Left lung (tissue), 10 donors: ENCODE results near the gene CELF4. TPM values are rescaled to one million over a fixed set of nuclear protein-coding genes. Genes with fewer than 3 reads are reported as not detected.

Source experiments
- ATAC-seq: fragments of 200-7000 bp; cut with Tn5 transposase; one replicate; pipeline ENCODE4 v1.9.1; 2020; ENCODE audit warnings: moderate library complexity
- DNase-seq, 4 donors: peaks; one replicate each; pipeline ENCODE4 v3.0.0-alpha.2; 2013 to 2020
- H3K27ac ChIP-seq, 2 donors: fragments of 200-600 bp; sonication (generic) in 1 of 2; one replicate each; pipeline versions ENCODE4 v1.5.0 to v1.8.0; 2020 to 2021
- H3K27me3 ChIP-seq, 2 donors: fragments of 200-600 bp; sonication (generic) in 1 of 2; one replicate each; pipeline versions ENCODE4 v1.5.0 to v1.8.0; 2020 to 2021
- H3K36me3 ChIP-seq, 2 donors: fragments of 200-600 bp; sonication (generic) in 1 of 2; one replicate each; pipeline versions ENCODE4 v1.5.0 to v1.8.0; 2020 to 2021
- H3K4me1 ChIP-seq, 2 donors: fragments of 200-600 bp; one replicate each; pipeline ENCODE4 v1.8.0; 2021
- H3K4me3 ChIP-seq, 2 donors: fragments of 200-600 bp; sonication (generic) in 1 of 2; one replicate each; pipeline versions ENCODE4 v1.5.0 to v1.8.0; 2020 to 2021; ENCODE audit warnings: mild to moderate bottlenecking in 1 of 2
- H3K9me3 ChIP-seq, 2 donors: fragments of 200-600 bp; sonication (generic) in 1 of 2; one replicate each; pipeline versions ENCODE4 v1.5.0 to v1.8.0; 2020 to 2021
- CTCF ChIP-seq, 2 donors: fragments of 200-600 bp; sonication (generic) in 1 of 2; IDR thresholded peaks; one replicate each; pipeline versions ENCODE4 v1.5.0 to v1.8.0; 2021; ENCODE audit warnings: antibody characterized with exemption in 2 of 2
- intact Hi-C, 2 donors: fragments of 100-400 bp; cut with DNase I; formaldehyde crosslinking; loops; one replicate each; pipeline versions ENCODE4 v1.11.2 to v1.14.2; 2022
- polyA plus RNA-seq, 6 donors: library from polyadenylated mRNA; unstranded; fragments of 120-200 nt; gene quantifications; one replicate each; pipeline ENCODE4 v1.2.1, GENCODE V29; 2013; ENCODE audit not compliant: insufficient read length in 6 of 6
- total RNA-seq, 2 donors: library from RNA; stranded (reverse); fragmentation: NEBNext Ultra II Directional; extraction: Animal tissue kit (Norgen Biotek cat#: 25700); gene quantifications; one replicate each; pipeline ENCODE4 v1.2.1, GENCODE V29; 2021
- donor health status: DM: no; HTN: yes; CAD: no.
- donor health status: DM: no; HTN: no; CAD: no.

CELF4 gene
- total and polyA plus RNA-seq, 8 donors = 1.1 to 10.3 (median 7.4) TPM

DNA sequence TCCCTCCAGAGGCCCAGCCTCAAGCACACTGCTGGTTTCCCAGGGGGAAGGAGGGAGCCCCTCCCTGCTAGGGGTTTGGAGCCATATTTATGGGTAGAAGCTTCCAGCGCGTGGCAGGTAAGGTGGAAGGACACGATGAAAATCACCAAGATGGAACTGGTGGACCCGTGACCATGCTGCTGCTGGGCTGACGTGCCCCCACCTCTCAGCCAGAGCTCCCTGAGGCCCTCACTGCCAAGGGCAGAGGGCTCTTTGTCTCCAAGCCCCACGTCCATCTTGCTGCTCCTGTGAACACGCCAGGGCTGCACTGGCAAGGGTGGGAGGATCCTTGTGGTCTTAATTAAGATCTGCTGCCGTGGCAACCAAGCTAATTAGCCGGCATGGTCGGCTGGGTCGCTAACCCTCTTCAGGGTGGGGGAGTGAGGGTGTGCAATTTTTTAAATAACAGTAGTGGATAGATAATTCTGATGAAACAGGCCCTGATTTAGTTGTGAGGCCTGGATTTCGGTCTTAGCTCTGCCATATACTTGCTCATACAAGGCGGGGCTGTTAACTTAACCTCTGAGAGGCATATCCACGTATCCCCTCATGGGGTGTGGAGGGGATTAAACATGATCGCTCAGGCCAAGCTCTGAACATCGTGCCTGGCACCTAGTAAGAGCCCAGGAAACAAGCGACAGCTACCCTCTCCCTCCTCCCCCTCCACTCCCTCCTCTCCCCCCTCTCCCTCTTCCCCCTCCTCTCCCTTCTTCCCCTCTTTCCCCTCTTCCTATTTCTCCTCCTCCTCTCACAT lies 232.8 kb downstream of the CELF4 start:
- no peak for TF ChIP-seq CTCF (IDR thresholded peaks at IDR 0.05)
- intact Hi-C loops = no loop called here
- ATAC-seq (no peak), DNase-seq (no peak)
- Histone ChIP-seq H3K9me3 (no peaks in the 10 kb centered on the region), H3K27me3 (peaks cover 0 to 7% of the 10 kb centered on the region in 2 donors), H3K27ac (no peak overlapping the region), H3K4me1 (no peaks in the 10 kb centered on the region), H3K4me3 (no peak overlapping the region), H3K36me3 (no peaks in the 10 kb centered on the region)

DNA sequence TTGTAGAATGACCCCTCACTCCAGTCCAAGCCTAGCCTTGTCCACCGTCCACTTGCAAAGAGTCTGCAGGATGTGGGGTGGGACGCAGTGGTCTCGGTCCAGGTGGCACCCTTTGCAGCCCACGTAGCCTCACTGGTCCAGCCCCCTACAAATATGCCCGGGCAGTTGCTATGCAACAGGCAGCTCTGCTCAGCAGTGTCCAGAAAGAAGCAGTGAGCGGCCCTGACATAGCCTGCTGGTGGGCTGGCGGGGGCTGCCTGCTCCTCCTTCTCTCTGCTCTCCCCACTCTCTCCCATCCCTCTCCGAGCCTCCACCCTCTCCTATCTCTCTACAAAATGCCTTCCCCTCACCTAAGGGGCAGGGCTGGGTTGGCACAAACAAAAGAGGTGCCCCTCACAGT lies 233.4 kb downstream of the CELF4 start:
- H3K36me3 ChIP-seq = no peaks in the 10 kb centered on the region
- H3K27me3 ChIP-seq = peaks cover 0 to 7% of the 10 kb centered on the region in 2 donors
- no peaks in the 10 kb centered on the region for H3K9me3 ChIP-seq
- no peak for DNase-seq
- ATAC-seq = no peak
- H3K4me1 ChIP-seq = no peaks in the 10 kb centered on the region
- H3K4me3 ChIP-seq = no peak overlapping the region
- H3K27ac ChIP-seq = no peak overlapping the region
- intact Hi-C loops = no loop called here
- TF ChIP-seq CTCF (IDR thresholded peaks at IDR 0.05) = no peak

DNA sequence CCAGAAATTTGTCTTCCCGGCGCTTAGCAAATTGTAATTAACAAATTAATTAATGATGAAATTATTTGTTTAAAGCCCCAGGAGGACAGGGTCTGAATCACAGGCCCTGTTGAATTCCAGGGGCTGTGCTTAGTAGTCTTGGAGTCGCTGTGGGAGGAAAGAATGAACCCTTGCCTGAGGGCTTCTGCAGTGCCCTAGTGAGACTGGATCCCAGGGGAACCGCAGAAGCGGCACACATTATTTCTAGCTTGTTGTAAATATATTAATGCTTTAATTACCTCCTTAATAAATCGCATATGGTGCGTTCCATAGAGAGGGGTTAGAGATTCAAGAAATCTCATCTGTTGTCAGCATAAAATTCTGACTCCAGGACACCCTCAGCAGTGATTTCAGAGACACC lies 235.4 kb downstream of the CELF4 start:
- DNase-seq (no peak), ATAC-seq (no peak)
- Histone ChIP-seq H3K27me3 (no peaks in the 10 kb centered on the region), H3K4me3 (no peak overlapping the region), H3K27ac (no peak overlapping the region), H3K4me1 (no peaks in the 10 kb centered on the region), H3K36me3 (no peaks in the 10 kb centered on the region), H3K9me3 (no peaks in the 10 kb centered on the region)
- TF ChIP-seq CTCF (IDR thresholded peaks at IDR 0.05) = no peak
- intact Hi-C loops = no loop called here

DNA sequence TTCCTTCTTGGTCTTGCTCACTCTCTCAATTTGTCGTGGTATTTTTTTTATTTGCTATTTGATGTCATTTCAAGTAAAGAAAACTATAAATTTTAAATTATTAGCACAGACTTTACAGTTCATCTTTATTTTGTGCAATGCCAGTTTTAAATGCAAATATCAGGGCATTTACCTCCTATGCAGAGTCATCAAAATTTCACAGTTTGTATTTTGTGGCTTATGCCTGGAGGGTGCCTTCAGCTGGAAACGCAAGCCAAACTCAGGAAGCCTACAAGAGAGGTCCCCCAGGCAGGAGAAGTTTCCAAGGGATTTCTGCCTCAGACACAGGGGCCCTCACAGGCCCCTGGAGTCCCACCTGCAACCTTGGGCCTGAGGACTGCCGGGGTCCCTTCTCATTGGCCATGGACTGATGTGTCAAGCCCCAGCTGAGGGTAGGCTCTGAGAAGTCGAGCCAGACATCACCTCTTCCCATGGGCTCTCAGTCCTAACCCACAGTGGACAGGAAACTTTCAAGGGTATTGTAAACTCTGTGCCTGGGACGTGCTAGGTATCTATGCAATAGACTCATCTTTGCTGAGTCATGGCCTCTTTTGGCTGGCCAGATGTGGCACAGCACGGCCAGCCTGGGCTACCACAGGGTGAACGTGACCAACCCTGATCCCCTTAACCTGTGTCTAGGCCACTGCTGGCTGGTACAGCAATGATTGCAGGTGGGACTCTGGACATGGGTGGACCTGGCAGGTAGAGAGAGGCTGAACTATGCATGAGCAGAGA lies 236.5 kb downstream of the CELF4 start:
- Histone ChIP-seq H3K27ac (no peak overlapping the region), H3K4me1 (no peaks in the 10 kb centered on the region), H3K36me3 (no peaks in the 10 kb centered on the region), H3K27me3 (no peaks in the 10 kb centered on the region), H3K9me3 (no peaks in the 10 kb centered on the region), H3K4me3 (no peak overlapping the region)
- DNase-seq (no peak), ATAC-seq (no peak)
- intact Hi-C loops = no loop called here
- no peak for TF ChIP-seq CTCF (IDR thresholded peaks at IDR 0.05)

- H3K27ac ChIP-seq = no peak overlapping the region
- no peaks in the 10 kb centered on the region for H3K4me1 ChIP-seq
- no peaks in the 10 kb centered on the region for H3K9me3 ChIP-seq
- no peak for TF ChIP-seq CTCF (IDR thresholded peaks at IDR 0.05)
- DNase-seq (no peak), ATAC-seq (no peak)
- H3K36me3 ChIP-seq = no peaks in the 10 kb centered on the region
- peaks cover 0 to 15% of the 10 kb centered on the region in 2 donors for H3K27me3 ChIP-seq
- intact Hi-C loops = no loop called here
- no peak overlapping the region for H3K4me3 ChIP-seq
These were observed 238.5 kb downstream of the CELF4 start for GRCh38 chr18:37327063-37327577.
